NCI-H1694 (cell line): ENCODE measurements around the gene RFPL4A.

Experiments
- DNase-seq: peaks from one replicate; lab custom pipeline; 2025; lab: John Stamatoyannopoulos, UW

RFPL4A gene

DNA sequence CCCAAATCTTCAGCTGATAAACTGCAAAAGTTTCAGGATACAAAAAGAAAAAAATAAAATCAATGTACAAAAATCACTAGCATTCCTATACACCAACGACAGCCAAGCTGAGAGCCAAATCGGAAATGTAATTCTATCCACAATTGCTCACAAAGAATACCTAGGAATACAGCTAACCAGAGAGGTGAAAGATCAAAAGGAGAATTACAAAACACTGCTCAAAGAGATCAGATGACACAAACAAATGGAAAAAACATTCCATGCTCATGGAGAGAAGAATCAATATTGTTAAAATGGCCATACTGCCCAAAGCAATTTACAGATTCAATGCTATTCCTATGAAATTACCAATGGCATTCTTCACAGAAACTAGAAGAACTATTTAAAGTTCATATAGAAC lies 43.4 kb downstream of the RFPL4A start:
- no peak for DNase-seq

DNA sequence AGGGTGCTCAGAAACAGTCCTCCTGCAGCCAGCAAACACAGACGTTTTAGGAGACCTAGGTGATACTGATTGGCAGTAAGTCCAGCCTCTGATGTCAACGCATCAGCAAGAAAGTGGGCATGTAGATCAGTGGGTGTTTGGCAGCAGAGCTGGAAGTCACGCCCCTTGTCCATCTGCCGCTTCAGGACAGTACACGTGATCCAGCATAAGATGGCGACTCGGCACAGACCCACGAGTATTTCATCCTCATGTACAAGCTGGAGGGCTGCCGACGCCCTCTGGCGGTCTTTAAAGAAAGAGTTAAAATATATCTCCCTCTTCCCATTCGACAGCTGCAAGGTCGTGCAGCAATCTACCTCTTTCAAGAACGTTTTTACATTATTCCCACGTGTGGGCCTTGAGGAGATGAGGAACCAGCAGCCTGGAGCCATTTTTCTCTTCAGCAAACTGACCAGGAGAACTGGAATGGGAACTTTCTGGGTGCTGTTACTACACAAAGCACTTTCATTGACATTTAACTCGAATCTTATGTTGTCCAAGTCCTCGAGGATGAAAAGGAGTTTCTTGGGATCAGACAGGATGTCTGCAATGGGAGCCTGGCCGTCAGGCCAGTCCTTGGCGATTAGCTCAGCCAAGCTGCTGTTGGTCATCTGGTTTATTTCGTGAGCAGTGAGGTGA lies 50.6 kb downstream of the RFPL4A start:
- peak; percentile 76 for DNase-seq

DNA sequence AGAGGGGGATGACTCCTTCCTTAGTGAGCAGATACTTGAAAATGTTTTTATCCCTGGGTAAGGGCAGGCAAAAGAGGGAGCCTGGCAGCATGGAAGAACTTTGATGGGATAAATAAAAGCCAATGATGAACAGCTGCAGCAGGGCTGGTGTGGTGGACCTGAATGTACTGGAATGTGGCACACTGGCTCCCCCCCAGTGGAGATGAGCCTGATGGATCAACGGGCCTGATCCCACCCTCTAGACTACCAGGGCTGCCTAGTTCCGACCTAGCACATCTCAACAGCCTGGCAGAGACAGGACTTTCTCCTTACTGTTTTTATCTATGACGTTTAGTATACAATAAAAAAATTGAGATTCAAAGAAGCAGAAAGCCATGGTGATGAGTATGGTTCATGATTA lies 52.4 kb downstream of the RFPL4A start:
- DNase-seq, result no peak

DNA sequence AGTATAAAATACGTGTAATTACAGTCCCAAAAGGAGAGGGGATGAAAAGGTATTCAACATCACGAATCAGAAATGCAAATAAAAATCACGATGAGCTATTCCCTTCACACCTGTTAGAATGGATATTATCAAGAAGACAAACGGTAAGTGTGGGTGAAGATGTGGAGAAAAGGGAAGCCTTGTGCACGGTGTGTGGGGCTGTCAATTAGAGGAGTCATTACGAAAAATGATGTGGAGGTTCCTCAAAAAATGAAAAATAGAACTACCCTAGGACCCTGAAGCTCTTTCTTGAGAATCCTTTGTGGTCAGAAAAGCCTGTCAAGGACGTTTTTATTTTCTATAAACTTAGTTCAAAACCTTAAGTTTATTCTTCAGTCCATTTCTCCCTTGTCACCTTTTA lies 53.6 kb downstream of the RFPL4A start:
- DNase-seq, result no peak
